Gastrocnemius medialis (tissue), 4 donors: ENCODE measurements around the gene ALOX5AP.

Experiments
- POLR2A ChIP-seq, 2 donors: fragments of 450-650 bp; IDR thresholded peaks; one replicate each; pipeline ENCODE4 v1.6.1; 2017; ENCODE audit warnings: antibody characterized with exemption in 2 of 2, mild to moderate bottlenecking in 2 of 2, moderate library complexity in 2 of 2
- TF ChIP-seq, protein P1 (sequence below), 5 experiments: fragments of 450-650 bp in 3 of 5; fragments of 200-600 bp in 2 of 5; sonication (generic) in 2 of 5; IDR thresholded peaks in 4 of 5; conservative IDR thresholded peaks in 1 of 5; 1 replicate in 4 of 5; 2 replicates in 1 of 5; pipeline ENCODE4 v1.5.1; 2016 to 2019; ENCODE audit warnings: antibody characterized with exemption in 5 of 5, mild to moderate bottlenecking in 3 of 5, moderate library complexity in 3 of 5

DNA sequence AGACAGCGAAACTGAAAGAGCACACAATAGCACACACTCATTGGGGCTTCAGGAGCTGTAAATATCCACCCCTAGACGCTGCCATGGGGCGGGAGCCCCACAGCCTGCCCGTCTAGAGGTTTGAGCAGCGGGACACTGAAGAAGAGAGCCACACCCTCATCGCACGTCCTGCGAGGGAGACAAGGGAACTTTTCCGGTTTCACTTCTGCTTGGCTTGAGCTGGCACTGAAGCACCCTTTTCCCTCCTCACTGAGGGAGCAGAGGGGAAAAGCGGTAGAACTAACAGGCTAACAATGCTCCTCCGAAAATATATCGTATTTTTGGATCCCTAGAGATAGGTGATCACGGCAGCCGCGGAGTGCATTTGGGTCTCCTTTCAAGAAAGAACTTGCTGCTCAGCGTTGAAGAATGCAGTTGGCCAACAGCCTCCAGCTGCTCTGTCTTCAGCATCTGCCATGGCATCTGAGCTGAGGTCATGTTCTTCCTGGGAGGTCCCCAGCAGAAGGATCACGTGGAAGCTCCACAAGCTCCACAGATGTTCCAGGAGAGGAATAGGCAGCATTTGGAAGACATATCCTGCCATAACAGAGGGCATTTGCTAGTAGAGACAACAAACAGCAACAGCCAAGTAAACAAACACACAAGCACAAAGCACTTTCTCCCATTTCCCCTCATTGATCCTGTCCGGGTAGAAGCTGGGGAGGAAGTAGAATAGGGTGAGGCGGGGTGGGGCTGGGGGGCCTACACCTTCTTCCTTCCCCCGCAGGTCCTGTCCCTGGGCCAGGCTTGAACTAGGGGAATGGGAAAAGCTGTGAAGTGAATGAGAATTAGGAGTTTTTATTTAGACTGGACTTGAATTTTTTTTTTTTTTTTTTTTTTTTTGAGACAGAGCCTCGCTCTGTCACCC is 44.8 kb upstream of the ALOX5AP start:
- TF ChIP-seq, protein P1, sequence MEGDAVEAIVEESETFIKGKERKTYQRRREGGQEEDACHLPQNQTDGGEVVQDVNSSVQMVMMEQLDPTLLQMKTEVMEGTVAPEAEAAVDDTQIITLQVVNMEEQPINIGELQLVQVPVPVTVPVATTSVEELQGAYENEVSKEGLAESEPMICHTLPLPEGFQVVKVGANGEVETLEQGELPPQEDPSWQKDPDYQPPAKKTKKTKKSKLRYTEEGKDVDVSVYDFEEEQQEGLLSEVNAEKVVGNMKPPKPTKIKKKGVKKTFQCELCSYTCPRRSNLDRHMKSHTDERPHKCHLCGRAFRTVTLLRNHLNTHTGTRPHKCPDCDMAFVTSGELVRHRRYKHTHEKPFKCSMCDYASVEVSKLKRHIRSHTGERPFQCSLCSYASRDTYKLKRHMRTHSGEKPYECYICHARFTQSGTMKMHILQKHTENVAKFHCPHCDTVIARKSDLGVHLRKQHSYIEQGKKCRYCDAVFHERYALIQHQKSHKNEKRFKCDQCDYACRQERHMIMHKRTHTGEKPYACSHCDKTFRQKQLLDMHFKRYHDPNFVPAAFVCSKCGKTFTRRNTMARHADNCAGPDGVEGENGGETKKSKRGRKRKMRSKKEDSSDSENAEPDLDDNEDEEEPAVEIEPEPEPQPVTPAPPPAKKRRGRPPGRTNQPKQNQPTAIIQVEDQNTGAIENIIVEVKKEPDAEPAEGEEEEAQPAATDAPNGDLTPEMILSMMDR (IDR thresholded peaks at IDR 0.05 in 4 of 5, conservative IDR thresholded peaks at IDR 0.05 in 1 of 5) = no peak
- peak in 1 of 2 donors; percentile 5 for TF ChIP-seq POLR2A (IDR thresholded peaks at IDR 0.05)
